ENCODE results near the gene LIME1.

Gene LIME1

DNA sequence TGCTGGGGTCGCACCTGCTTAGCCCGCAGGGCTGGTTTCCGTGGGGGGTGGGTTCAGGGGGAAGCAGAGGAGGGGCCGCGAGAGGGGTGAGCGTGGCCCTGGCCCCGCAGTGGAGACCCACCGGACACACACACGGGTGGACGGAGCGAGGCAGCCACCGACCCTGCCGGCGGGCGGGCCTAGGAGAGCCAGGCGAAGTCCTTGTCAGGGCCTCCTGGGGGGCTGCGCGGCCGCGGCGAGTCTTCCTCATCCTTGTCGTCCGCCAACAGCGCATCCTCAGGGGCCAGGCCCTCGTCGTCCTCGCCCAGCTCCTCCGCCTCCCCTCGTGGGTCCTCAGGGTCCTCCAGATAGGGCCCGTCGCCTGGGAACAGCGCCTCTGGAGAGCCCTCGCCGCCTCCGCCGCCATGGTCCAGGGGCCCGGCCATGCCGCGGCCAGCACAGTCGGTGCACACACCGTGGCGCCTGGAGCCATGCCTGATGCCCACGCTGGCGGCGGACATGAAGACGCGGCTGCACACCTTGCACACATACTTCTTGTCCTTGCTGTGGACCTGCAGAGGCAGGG is 10.4 kb downstream of the LIME1 start:
- in situ Hi-C loops (cut with MboI; ENCODE audit: low sequenced_read_pairs, unreplicated experiment): no loop called here
- DNase-seq (ENCODE audit: low spot score): peak; percentile 18
- TF ChIP-seq, protein P1, sequence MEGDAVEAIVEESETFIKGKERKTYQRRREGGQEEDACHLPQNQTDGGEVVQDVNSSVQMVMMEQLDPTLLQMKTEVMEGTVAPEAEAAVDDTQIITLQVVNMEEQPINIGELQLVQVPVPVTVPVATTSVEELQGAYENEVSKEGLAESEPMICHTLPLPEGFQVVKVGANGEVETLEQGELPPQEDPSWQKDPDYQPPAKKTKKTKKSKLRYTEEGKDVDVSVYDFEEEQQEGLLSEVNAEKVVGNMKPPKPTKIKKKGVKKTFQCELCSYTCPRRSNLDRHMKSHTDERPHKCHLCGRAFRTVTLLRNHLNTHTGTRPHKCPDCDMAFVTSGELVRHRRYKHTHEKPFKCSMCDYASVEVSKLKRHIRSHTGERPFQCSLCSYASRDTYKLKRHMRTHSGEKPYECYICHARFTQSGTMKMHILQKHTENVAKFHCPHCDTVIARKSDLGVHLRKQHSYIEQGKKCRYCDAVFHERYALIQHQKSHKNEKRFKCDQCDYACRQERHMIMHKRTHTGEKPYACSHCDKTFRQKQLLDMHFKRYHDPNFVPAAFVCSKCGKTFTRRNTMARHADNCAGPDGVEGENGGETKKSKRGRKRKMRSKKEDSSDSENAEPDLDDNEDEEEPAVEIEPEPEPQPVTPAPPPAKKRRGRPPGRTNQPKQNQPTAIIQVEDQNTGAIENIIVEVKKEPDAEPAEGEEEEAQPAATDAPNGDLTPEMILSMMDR (IDR thresholded peaks at IDR 0.05; ENCODE audit: borderline replicate concordance, control extremely low read depth, extremely low read depth, insufficient read depth, missing control alignments): no peak

DNA sequence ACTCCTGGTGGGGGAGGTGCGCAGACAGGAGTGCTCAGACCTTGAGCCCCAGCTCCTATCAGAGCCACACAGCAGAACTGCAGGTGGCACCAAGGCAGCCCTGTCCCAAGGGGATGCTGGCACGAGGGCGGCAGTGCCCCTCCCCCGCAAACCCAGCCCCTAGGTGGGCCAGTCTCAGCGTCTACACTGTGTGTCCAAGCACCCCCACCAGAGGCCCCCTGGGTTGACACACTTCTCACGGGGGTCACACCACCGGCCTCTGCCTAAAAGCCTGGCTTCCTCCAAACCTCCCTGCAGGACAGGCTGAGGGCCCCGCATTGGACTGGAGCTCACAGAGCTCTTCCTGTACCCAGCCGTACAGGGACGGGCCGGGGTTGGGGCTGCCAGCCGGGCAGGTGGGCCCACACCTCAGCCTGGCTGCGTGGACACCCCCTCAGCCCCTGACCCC is 11.2 kb downstream of the LIME1 start:
- in situ Hi-C loops (cut with MboI; ENCODE audit: low sequenced_read_pairs, unreplicated experiment): no loop called here
- peak; percentile 37 for DNase-seq (ENCODE audit: low spot score)
- TF ChIP-seq, protein P1 (IDR thresholded peaks at IDR 0.05; ENCODE audit: borderline replicate concordance, control extremely low read depth, extremely low read depth, insufficient read depth, missing control alignments): no peak

DNA sequence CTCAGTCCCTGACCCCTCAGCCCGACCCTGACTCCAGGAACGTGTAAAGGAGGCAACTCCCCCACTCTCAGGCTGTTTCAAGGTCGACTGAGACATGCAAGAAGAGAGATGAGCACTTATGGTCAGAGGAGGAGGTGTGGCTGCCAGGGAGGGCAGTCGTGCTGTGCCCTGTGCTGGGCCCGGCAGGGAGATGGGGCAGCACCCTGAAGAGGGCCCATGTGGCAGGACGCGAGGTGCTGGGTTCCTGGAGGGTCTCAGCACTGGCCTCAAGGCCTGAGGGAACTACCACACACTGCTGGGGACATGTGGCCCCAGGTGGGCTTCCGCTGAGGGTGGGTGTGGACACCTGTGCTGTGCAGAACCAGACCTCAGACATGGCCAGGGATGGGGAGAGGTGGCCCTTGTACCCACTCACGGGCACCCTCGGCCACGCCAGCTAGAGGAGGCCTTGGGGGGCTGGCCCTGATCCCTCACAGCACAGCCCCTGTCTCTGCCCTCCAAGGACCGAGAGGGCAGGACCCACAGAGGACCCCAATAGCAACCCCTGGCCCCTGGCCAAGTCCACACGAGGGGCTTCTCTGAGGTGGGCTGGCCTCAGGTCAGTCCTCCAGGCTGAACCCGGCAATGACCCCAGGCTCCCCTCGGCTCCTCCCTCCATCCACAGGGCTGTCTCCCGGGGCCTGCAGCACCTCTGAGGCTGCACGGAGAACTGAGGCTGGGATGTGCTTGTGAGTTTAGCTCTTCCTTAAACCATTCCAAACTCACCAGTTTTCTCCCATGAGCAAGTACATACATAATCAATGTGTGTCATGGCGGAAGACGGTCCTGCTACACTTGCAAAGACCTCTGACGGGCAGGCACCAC is 11.8 kb downstream of the LIME1 start:
- no peak for DNase-seq (ENCODE audit: low spot score)
- in situ Hi-C loops (cut with MboI; ENCODE audit: low sequenced_read_pairs, unreplicated experiment): no loop called here
- TF ChIP-seq, protein P1 (IDR thresholded peaks at IDR 0.05; ENCODE audit: borderline replicate concordance, control extremely low read depth, extremely low read depth, insufficient read depth, missing control alignments): no peak

DNA sequence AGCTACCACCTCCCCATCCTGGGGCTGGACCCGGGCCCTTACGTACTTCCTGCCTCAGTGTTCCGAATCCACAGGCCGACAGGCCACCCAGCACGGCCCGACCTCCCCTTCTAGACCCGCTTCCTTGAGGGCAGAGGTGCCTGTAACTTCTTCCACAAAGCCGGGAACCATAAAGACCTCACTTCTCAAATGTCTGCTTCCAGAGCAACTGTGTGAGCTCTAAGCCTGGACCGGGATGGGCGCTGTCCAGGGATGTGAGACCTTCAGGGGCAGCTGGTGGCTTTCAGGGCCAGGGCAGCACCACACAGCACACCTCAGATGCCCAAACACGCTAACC is 12.4 kb downstream of the LIME1 start:
- no peak for DNase-seq (ENCODE audit: low spot score)
- in situ Hi-C loops (cut with MboI; ENCODE audit: low sequenced_read_pairs, unreplicated experiment): no loop called here
- TF ChIP-seq, protein P1 (IDR thresholded peaks at IDR 0.05; ENCODE audit: borderline replicate concordance, control extremely low read depth, extremely low read depth, insufficient read depth, missing control alignments): no peak

DNA sequence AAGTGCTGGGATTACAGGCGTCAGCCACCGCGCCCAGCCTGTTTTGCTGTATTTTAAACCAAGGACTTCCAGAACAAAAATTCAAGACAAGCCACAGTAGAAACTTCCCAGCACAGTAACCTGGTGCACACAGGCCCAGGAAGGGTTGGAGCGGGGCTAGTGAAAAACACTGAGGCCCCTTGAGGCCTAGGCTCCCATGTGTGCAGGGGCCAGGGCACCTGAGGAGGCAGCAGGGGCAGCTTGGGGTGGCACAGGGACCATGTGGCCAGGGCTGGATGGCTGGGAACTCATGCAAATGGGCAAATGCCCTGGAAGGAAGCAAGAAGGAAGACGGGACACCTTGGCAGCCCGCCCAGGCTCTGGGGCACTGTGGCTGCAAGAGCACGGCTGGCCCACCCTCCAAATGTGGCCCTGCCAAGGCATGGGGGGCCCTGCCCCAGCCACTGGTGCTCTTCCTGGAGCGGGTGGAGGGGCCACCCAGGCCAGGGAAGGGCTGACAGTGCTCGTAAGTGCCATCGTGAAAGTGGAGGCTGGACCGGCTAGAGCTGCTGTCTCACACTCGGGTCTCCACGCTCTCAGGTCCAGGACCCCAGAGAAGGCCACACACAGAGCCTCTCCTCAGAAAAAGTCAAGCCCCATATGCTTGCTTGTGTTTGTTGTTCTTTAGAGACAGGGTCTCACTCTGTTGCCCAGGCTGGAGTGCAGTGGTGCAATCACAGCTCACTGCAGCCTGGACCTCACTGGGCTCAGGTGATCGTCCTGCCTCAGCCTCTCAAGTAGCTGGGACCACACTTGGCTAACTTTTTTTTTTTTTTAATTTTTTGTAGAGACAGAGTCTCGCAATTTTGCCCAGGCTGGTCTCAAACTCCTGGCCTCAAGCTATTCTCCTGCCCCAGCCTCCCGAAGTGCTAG is 13.4 kb downstream of the LIME1 start:
- no peak for DNase-seq (ENCODE audit: low spot score)
- TF ChIP-seq, protein P1 (IDR thresholded peaks at IDR 0.05; ENCODE audit: borderline replicate concordance, control extremely low read depth, extremely low read depth, insufficient read depth, missing control alignments): no peak
- in situ Hi-C loops (cut with MboI; ENCODE audit: low sequenced_read_pairs, unreplicated experiment): no loop called here

DNA sequence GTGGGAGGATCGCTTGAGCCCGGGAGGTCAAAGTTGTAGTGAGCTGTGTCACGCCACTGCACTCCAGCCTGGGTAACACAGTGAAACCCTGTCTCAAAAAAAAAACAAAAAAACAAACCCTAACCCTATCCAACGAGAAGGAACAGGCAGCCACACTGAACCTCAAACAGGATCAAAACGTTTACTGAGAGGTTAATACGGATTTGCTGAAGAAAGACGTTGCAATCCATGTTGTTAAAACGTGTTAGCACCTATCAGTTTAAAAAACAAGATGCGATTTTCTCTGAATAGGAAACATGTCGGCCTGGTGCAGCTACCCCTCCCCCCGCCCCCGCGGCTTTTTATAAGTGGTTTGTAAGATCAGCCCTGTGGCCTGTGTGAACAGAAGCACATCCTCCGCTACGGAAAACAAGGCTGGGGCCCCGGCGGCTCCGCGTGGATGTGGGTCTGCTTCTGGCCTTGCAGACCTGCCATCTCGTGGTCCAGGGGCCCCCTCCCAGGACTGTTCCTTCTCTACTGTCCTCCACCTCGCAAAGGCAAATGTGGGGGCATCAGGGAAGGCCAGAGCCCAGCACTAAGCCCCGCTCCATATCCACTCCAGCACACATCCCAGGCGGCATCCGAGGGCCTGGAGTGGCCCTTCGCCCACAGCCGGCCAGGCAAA is 14.5 kb downstream of the LIME1 start:
- in situ Hi-C loops (cut with MboI; ENCODE audit: low sequenced_read_pairs, unreplicated experiment): no loop called here
- DNase-seq (ENCODE audit: low spot score): no peak
- TF ChIP-seq, protein P1 (IDR thresholded peaks at IDR 0.05; ENCODE audit: borderline replicate concordance, control extremely low read depth, extremely low read depth, insufficient read depth, missing control alignments): no peak

Measured in GM13976 (cell line).